Prostate gland (tissue), 2 donors: ENCODE data around the gene NRXN3. TPM values are rescaled to one million over a fixed set of nuclear protein-coding genes. Genes with fewer than 3 reads are reported as not detected.

ENCODE experiments used
- DNase-seq: peaks from one replicate; pipeline ENCODE4 v3.0.0-alpha.2; 2019; ENCODE audit warnings: low spot score
- H3K27ac ChIP-seq, 2 donors: fragments of 200-600 bp; sonication (generic); 2 replicates each; pipeline ENCODE4 v1.5.1; 2017 to 2019
- H3K27me3 ChIP-seq: fragments of 200-600 bp; sonication (generic); replicated peaks from 2 replicates; pipeline ENCODE4 v1.5.1; 2019; ENCODE audit not compliant: insufficient read depth
- H3K36me3 ChIP-seq, 2 donors: fragments of 200-600 bp; sonication (generic); 1 replicate in 1 of 2; 2 replicates in 1 of 2; pipeline versions ENCODE4 v1.5.1 to v1.8.1; 2017 to 2019
- H3K4me1 ChIP-seq: fragments of 200-600 bp; sonication (generic); replicated peaks from 2 replicates; pipeline ENCODE4 v1.5.1; 2019
- H3K4me3 ChIP-seq, 2 donors: fragments of 200-600 bp; sonication (generic); 2 replicates each; pipeline ENCODE4 v1.5.1; 2017 to 2019
- H3K9me3 ChIP-seq: fragments of 200-600 bp; sonication (generic); 2 replicates; pipeline ENCODE4 v1.5.1; 2017
- POLR2A ChIP-seq: fragments of 450-650 bp; IDR thresholded peaks from one replicate; pipeline ENCODE4 v1.6.1; 2016; ENCODE audit warnings: antibody characterized with exemption, mild to moderate bottlenecking
- POLR2AphosphoS5 ChIP-seq: sonication (generic); formaldehyde crosslinking; IDR thresholded peaks from one replicate; pipeline ENCODE4 v1.6.1; 2017; ENCODE audit warnings: antibody characterized with exemption
- whole genome bisulfite sequencing: methylation state at CpG from one replicate; pipeline ENCODE4 v1.1.5; 2018; 5-methylcytosine and 5-hydroxymethylcytosine counted together
- intact Hi-C: fragments of 100-400 bp; cut with DNase I; formaldehyde crosslinking; loops from one replicate; pipeline ENCODE4 v1.14.2; 2022
- total RNA-seq, 2 donors: library from RNA; depleted of rRNA; stranded (reverse); fragments of >200 nt; gene quantifications; one replicate each; pipeline ENCODE4 v1.1.0, GENCODE V29; 2016
- TF ChIP-seq, protein P1 (sequence below), 4 experiments: fragments of 200-600 bp in 2 of 4; fragments of 450-650 bp in 2 of 4; sonication (generic) in 2 of 4; IDR thresholded peaks; 1 replicate in 3 of 4; 2 replicates in 1 of 4; pipeline ENCODE4 v1.5.1; 2016 to 2019; ENCODE audit warnings: antibody characterized with exemption in 4 of 4, mild to moderate bottlenecking in 2 of 4, moderate library complexity in 2 of 4

The NRXN3 gene
- total RNA-seq, 2 donors from 2014 or later = 6.6 to 8.2 TPM

DNA sequence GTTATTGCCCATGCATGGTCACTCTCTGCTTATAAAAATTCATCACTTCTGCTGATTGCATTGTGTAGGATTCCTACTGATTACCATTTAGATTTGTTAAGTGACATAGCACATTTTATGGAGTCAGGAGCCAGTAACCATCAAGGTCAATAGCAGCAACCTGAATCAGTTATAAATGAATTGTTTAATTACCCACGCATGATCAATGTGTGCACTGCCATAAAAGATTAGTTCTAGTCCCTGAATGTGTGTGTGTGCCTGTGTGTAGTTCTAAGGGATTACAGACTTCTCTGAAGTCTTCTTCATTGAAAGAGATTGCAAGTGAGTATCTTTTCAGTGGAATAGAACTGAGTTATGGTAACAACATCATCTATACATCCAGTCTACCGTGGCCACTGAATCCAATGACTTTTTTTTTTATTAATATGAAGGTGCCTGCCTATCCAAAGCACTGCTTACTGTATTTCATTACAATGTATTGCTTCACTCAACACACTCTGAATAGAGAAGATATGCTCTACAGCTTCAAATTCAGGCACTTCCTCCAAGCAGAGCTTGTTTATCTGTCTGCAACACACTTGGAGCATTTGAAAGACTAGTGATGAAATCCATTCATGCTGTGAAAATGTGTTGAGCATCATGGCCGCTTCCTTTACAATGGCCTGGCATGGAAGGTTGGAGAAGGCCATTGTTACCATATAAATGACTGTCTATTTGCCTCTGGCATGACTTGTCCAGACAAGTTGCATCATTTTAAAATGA is 1659.4 kb downstream of the NRXN3 start:
- H3K4me3 ChIP-seq = no peak overlapping the region
- DNase-seq = no peak
- 89% methylated on average over 3 of the region's 3 CpGs for WGBS
- no peaks in the 10 kb centered on the region for H3K27me3 ChIP-seq
- TF ChIP-seq, protein P1, sequence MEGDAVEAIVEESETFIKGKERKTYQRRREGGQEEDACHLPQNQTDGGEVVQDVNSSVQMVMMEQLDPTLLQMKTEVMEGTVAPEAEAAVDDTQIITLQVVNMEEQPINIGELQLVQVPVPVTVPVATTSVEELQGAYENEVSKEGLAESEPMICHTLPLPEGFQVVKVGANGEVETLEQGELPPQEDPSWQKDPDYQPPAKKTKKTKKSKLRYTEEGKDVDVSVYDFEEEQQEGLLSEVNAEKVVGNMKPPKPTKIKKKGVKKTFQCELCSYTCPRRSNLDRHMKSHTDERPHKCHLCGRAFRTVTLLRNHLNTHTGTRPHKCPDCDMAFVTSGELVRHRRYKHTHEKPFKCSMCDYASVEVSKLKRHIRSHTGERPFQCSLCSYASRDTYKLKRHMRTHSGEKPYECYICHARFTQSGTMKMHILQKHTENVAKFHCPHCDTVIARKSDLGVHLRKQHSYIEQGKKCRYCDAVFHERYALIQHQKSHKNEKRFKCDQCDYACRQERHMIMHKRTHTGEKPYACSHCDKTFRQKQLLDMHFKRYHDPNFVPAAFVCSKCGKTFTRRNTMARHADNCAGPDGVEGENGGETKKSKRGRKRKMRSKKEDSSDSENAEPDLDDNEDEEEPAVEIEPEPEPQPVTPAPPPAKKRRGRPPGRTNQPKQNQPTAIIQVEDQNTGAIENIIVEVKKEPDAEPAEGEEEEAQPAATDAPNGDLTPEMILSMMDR (IDR thresholded peaks at IDR 0.05) = no peak
- TF ChIP-seq POLR2AphosphoS5 = no peak
- TF ChIP-seq POLR2A = no peak
- intact Hi-C loops = no loop called here
- H3K9me3 ChIP-seq = no peaks in the 10 kb centered on the region
- H3K27ac ChIP-seq = no peak overlapping the region
- no peaks in the 10 kb centered on the region for H3K36me3 ChIP-seq
- H3K4me1 ChIP-seq = no peaks in the 10 kb centered on the region

DNA sequence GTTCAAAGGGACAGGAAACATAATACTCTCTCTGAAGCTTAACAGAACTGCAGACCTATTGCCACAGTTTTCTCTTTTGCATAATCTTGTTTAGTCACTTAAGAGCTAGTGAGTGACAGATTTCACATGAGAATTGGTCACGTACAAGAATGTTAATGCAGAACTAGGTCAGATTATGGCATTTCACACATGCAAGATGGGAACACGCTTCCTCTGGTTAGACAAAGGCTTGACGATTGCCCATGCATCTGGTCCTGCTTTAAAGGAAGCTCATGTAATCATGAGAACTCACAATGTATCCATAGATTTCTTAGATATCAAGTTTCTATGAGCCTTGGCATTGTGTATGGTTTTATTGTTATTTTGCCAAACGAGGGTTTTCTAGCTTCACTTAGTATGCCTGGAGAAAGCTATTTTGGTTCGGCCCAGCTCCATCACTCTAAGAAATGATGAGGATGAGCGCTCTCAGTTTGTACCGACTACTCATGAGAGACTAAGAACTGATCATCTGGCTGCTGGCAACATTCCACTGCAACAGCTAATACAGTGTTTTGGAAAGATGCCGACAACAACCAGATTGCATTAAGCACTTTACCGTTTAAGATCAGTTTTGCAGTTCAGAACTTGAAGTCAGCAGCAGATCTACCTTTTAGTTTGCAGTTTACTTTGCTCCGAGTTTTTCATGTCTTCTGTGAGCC is 1661.2 kb downstream of the NRXN3 start:
- H3K27me3 ChIP-seq = no peaks in the 10 kb centered on the region
- TF ChIP-seq POLR2A (no peak), POLR2AphosphoS5 (no peak)
- H3K4me3 ChIP-seq = no peak overlapping the region
- intact Hi-C loops = no loop called here
- no peaks in the 10 kb centered on the region for H3K9me3 ChIP-seq
- H3K36me3 ChIP-seq = no peaks in the 10 kb centered on the region
- no peaks in the 10 kb centered on the region for H3K4me1 ChIP-seq
- no peak overlapping the region for H3K27ac ChIP-seq
- DNase-seq = no peak
- 82% methylated on average over 10 of the region's 10 CpGs for WGBS

- no peak overlapping the region for H3K4me3 ChIP-seq
- TF ChIP-seq POLR2A (no peak), POLR2AphosphoS5 (no peak)
- TF ChIP-seq, protein P1 (IDR thresholded peaks at IDR 0.05) = no peak
- no peaks in the 10 kb centered on the region for H3K9me3 ChIP-seq
- no peaks in the 10 kb centered on the region for H3K4me1 ChIP-seq
- DNase-seq = no peak
- no peak overlapping the region for H3K27ac ChIP-seq
- H3K36me3 ChIP-seq = no peaks in the 10 kb centered on the region
- no peaks in the 10 kb centered on the region for H3K27me3 ChIP-seq
- intact Hi-C loops = no loop called here
- 54% methylated on average over 3 of the region's 3 CpGs for WGBS
These were observed 1663.6 kb downstream of the NRXN3 start for GRCh38 chr14:79833781-79834180.

DNA sequence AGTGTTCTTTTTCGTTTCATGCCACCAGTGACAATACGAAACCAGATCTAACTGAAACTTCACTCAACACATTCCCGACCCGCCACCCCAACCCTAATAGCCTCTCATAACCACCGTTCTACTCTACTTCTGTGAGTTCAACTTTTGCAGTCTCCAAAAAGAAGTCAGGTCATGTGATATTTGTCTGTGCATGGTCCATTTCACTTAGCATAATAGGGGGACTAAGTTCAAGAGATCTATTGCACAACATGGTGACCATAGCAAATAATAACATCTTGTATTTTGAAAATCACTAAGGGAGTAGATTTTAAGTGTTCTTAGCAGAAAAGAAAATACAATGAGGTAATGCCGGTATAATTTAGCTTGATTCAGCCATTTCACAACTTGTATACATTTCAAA is 1664.7 kb downstream of the NRXN3 start:
- Histone ChIP-seq H3K9me3 (no peaks in the 10 kb centered on the region), H3K27ac (no peak overlapping the region), H3K4me1 (no peaks in the 10 kb centered on the region), H3K27me3 (no peaks in the 10 kb centered on the region), H3K36me3 (no peaks in the 10 kb centered on the region), H3K4me3 (no peak overlapping the region)
- intact Hi-C loops = no loop called here
- TF ChIP-seq, protein P1 (IDR thresholded peaks at IDR 0.05) = no peak
- TF ChIP-seq POLR2AphosphoS5 = no peak
- no peak for DNase-seq
- WGBS = 92% methylated on average over 6 of the region's 6 CpGs

GRCh38 chr14:79836577-79836976 is 1666.4 kb downstream of the NRXN3 start:
- no peak for DNase-seq
- Histone ChIP-seq H3K9me3 (no peaks in the 10 kb centered on the region), H3K36me3 (no peaks in the 10 kb centered on the region), H3K4me1 (no peaks in the 10 kb centered on the region), H3K27me3 (no peaks in the 10 kb centered on the region), H3K27ac (no peak overlapping the region), H3K4me3 (no peak overlapping the region)
- no peak for TF ChIP-seq POLR2A
- WGBS = 75% methylated on average over 1 of the region's 1 CpG
- intact Hi-C loops = no loop called here
